C1 segment of cervical spinal cord (tissue), 14 donors: ENCODE measurements around the gene GGCT.

Source experiments
- DNase-seq, 14 donors: peaks; one replicate each; lab custom pipeline; 2025; lab: John Stamatoyannopoulos, UW

Gene GGCT

GRCh38 chr7:30464231-30464671 lies 40.4 kb downstream of the GGCT start:
- DNase-seq: no peak

- DNase-seq: no peak
Observed at GRCh38 chr7:30463405-30464145, 41.1 kb downstream of the GGCT start.

DNA sequence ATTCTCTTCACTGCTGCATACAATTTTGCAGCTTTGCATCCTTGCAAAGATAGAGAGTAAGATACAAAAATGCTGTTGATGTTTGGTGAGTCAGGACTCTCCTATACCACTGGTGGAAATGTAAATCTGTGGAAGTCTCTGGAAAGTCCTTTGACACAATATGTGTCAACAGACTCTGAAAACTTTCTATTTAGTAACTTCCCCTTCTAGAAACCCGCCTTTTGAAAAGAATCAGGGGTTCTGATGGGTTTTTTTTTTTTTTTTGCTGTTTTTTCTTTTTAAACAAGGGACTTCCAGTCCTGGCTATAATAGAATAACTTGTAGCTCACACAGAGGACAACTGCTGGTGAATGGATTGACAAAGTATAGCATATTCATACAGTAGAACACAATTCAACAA lies 42.5 kb downstream of the GGCT start:
- DNase-seq: no peak

- DNase-seq: no peak
Observed at GRCh38 chr7:30460246-30460633, 44.4 kb downstream of the GGCT start.

DNA sequence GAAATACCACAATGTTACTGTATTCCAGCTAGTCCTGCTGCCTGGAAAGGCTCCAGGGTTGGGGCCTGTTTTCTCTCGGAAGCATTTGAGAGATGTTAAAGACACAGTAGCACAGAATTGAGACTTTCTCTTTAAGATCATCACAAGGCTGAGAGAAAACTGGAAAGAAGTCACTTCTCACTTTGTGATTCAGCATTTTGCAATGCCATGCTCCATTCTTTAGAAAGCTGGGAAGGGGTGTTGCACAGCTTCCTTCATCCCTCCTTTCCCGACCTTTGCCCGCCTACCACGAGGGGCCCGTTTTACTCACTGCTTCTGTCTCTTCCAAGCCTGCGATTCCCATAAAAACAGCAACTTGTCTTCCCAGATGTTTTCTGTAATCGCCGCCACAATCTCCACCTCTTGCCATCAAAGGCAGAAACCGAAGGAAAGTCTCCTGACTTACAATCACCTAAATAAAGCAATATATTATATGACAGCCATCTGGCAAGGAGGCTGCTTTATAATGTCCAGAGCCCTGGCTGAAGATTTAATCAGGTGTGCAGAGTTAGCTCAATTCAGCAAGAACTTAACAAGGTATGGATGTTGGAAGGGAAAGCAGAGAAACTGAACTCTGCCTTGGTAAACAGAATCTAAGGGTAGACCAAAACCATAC lies 44.9 kb downstream of the GGCT start:
- DNase-seq: peak in 2 of 14 donors; percentile 18 to 65

DNA sequence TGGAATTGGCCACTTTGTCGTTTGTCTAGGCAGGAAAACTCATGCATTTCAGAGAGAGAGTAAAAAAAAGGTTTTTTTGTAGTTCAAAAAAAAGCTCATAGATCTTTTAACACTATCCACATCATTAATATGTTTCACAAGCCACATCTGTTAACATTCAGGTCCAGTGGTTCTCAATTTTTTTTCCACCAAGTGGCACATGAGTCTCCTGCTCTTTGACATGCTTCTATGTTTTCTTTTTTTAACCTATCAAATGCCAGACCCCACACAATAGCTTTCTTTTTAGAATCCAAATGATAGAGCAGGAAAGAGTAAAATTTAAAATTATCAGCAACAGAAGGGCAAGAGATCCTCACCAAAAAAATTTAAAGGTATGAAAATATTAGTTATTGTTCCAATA lies 46.3 kb downstream of the GGCT start:
- DNase-seq: no peak

GRCh38 chr7:30453921-30454320 lies 50.7 kb downstream of the GGCT start:
- DNase-seq: no peak

GRCh38 chr7:30453016-30453415 lies 51.6 kb downstream of the GGCT start:
- DNase-seq: no peak

- DNase-seq: no peak
Observed at GRCh38 chr7:30452280-30452930, 52.2 kb downstream of the GGCT start.

GRCh38 chr7:30451539-30452279 lies 52.9 kb downstream of the GGCT start:
- DNase-seq: no peak

GRCh38 chr7:30450983-30451497 lies 53.6 kb downstream of the GGCT start:
- DNase-seq: no peak

DNA sequence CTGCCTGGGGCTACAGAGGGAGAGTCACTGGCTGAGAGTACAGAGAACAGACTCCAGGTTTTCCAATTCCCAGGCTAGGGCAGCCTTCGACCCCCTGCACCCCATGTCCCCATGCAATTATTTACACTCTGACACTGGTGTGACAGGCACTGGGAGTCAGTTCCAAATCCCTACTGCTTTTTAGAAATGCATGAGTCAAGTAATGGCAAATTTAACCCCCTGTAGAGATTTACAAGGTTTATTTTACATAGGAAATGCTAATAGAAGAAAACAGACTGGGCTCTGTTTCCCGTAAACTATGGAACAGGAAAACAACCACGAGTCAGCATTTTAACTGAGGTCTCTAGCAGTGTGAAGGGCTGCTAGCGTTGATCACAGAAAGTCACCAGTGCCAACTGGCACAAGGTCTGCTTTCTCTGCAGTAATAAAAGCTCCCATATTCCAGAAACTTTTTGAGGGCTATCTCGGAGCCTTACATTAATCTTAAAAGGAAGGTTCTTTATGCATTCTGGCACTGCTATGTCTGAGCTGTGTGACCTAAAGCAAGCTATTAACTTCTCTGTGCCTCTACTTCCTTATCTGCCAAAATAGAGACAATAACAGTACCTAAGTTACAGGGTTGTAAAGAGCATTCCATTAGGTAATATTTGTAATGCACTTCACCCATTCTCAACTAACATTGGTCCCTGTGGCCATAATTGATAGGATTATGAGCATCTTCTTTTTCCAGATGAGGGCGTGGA lies 54.2 kb downstream of the GGCT start:
- no peak for DNase-seq

DNA sequence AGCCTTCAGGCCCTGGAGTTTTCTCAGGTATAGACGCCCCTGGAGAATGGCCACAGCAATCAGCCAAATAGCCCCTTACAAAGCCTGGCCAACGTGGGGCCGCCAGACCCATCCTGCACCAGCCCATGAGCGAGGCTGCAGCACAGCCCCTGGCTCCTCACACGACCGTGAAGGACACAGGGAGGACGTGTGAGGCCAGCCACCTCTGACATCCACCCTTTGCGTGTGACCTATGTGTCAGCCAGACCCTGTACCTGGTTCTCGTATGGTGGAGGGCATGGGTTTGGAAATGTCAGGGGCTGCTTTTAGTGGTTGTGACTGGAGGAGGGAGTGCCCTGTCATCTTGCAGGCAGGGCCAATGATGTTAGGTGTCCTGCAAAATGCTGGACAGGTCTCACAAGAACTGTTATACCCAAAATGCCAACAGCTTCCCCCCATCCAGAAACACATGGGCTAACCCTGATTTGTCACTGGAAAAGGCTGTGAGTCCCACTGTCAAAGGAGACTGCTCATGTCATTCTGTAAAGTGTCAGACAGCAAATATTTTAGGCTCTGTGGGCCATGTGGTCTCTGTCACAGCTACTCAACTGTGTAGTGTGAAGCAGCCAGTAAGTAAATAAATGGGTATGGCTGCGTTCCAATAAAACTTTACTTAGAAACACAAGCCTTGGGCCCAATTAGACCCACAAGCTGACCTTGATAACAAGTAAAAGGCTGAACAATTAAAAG lies 56.0 kb downstream of the GGCT start:
- DNase-seq: no peak

- DNase-seq: no peak
Observed at GRCh38 chr7:30447466-30447865, 57.2 kb downstream of the GGCT start.
